GM12878 (cell line): ENCODE results near the gene KLF6. TPM values are rescaled to one million over a fixed set of nuclear protein-coding genes. Genes with fewer than 3 reads are reported as not detected.

ENCODE experiments used
- ATAC-seq: fragments of 200-7000 bp; cut with Tn5 transposase; 3 replicates; pipeline ENCODE4 v1.9.1; 2020; ENCODE audit warnings: mild to moderate bottlenecking, moderate library complexity
- BruUV-seq: library from RNA; stranded (reverse); fragments of 400-500 nt; replicated peaks from 2 replicates; lab custom pipeline; 2021; lab: Mats Ljungman, UMichigan
- CTCF ChIA-PET: fragments of 300-600 bp; sonication (Branson Sonifier 250); formaldehyde crosslinking; extraction: SDS; loops from one replicate; lab custom pipeline; 2021; ENCODE audit warnings: inconsistent platforms; lab: Yijun Ruan, JAX
- POLR2A ChIA-PET: fragments of 350-600 bp; formaldehyde crosslinking; extraction: SDS; loops from one replicate; lab custom pipeline; 2021; ENCODE audit warnings: inconsistent platforms; lab: Charles Lee
- RAD21 ChIA-PET: fragments of 300-600 bp; sonication (Branson Sonifier 250); formaldehyde crosslinking; loops from one replicate; lab custom pipeline; 2023; ENCODE audit warnings: antibody characterized with exemption; ENCODE audit not compliant: unreplicated experiment; lab: Charles Lee
- SMC1A ChIA-PET: fragments of 300-600 bp; sonication (Branson Sonifier 250); formaldehyde crosslinking; loops from one replicate; lab custom pipeline; 2023; ENCODE audit not compliant: unreplicated experiment, uncharacterized antibody; lab: Charles Lee
- DNase-seq: peaks from one replicate; pipeline ENCODE4 v3.0.0-alpha.2; 2011; ENCODE audit warnings: low read depth, low spot score
- FAIRE-seq: peaks from 3 replicates; lab custom pipeline; 2011; peaks lifted over from hg19 to GRCh38; lab: Jason Lieb, UNC
- H2AFZ ChIP-seq: 2 replicates; pipeline ENCODE4 v1.6.0; 2011; ENCODE audit warnings: low read depth, low read length, control low read depth; ENCODE audit not compliant: control insufficient read depth
- H3K27ac ChIP-seq: 2 replicates; pipeline ENCODE4 v1.5.1; 2011; ENCODE audit warnings: control low read depth; ENCODE audit not compliant: control insufficient read depth, insufficient read depth
- H3K27me3 ChIP-seq, 2 experiments: replicated peaks in 1 of 2; 2 replicates each; pipeline versions ENCODE4 v1.6.0 to v1.6.1; 2011; ENCODE audit warnings: low read length in 1 of 2; ENCODE audit not compliant: control insufficient read depth in 2 of 2, insufficient read depth in 2 of 2
- H3K36me3 ChIP-seq, 2 experiments: 2 replicates each; pipeline ENCODE4 v1.5.1; 2011; ENCODE audit warnings: low read length in 1 of 2; ENCODE audit not compliant: control insufficient read depth in 2 of 2, insufficient read depth in 2 of 2
- H3K4me1 ChIP-seq: 2 replicates; pipeline ENCODE4 v1.6.1; 2011; ENCODE audit warnings: mild to moderate bottlenecking, low read length, moderate library complexity, mixed read lengths; ENCODE audit not compliant: control insufficient read depth, insufficient read depth
- H3K4me2 ChIP-seq: 2 replicates; pipeline ENCODE4 v1.6.0; 2011; ENCODE audit warnings: control low read depth; ENCODE audit not compliant: control insufficient read depth, insufficient read depth
- H3K4me3 ChIP-seq: fragments of 200-600 bp; sonication (generic); 2 replicates; pipeline ENCODE4 v1.5.1; 2016
- H3K79me2 ChIP-seq: 2 replicates; pipeline ENCODE4 v1.6.0; 2011; ENCODE audit warnings: low read length; ENCODE audit not compliant: control insufficient read depth, insufficient read depth
- H3K9ac ChIP-seq: 2 replicates; pipeline ENCODE4 v1.8.0; 2011; ENCODE audit warnings: low read length, control low read depth, mixed read lengths; ENCODE audit not compliant: control insufficient read depth, insufficient read depth
- H3K9me3 ChIP-seq: replicated peaks from 3 replicates; pipeline ENCODE4 v1.5.1; 2011; ENCODE audit warnings: mild to moderate bottlenecking, low read length; ENCODE audit not compliant: control insufficient read depth, insufficient read depth
- H4K20me1 ChIP-seq: 2 replicates; pipeline ENCODE4 v1.6.0; 2011; ENCODE audit not compliant: control insufficient read depth, insufficient read depth
- BCLAF1 ChIP-seq: fragments of 450-650 bp; IDR thresholded peaks from 2 replicates; pipeline ENCODE4 v1.6.1; 2017; ENCODE audit warnings: antibody characterized with exemption, mild to moderate bottlenecking, moderate library complexity
- E4F1 ChIP-seq: fragments of 450-650 bp; IDR thresholded peaks from 2 replicates; pipeline ENCODE4 v1.6.1; 2018; ENCODE audit warnings: borderline replicate concordance, mild to moderate bottlenecking; ENCODE audit not compliant: partially characterized antibody
- FOS ChIP-seq: IDR thresholded peaks from 3 replicates; pipeline ENCODE4 v1.6.1; 2011; ENCODE audit warnings: borderline replicate concordance; ENCODE audit not compliant: insufficient read length; ENCODE audit errors: extremely low read depth
- JUNB ChIP-seq: IDR thresholded peaks from 2 replicates; pipeline ENCODE4 v1.6.1; 2016; ENCODE audit warnings: antibody characterized with exemption, mild to moderate bottlenecking
- MXI1 ChIP-seq: fragments of 150-350 bp; IDR thresholded peaks from 2 replicates; pipeline ENCODE4 v1.6.1; 2011; ENCODE audit warnings: low read depth, mild to moderate bottlenecking, inconsistent platforms, low read length, improper control_type of control experiment
- NR2F1 ChIP-seq: fragments of 450-650 bp; conservative IDR thresholded peaks from 2 replicates; pipeline ENCODE4 v1.6.1; 2017; ENCODE audit warnings: mild to moderate bottlenecking
- PBX3 ChIP-seq: IDR thresholded peaks from 2 replicates; pipeline ENCODE4 v1.6.1; 2011; ENCODE audit warnings: mild to moderate bottlenecking, low read depth, low read length, moderate library complexity; ENCODE audit not compliant: insufficient replicate concordance
- WGBS: methylation state at CpG from one replicate; pipeline ENCODE4 v1.1.6; 2016; ENCODE audit warnings: low lambda C conversion rate; ENCODE audit not compliant: insufficient replicate concordance, insufficient coverage; ENCODE audit errors: missing lambda C conversion rate; 5-methylcytosine and 5-hydroxymethylcytosine counted together
- in situ Hi-C: fragments of 300-500 bp; cut with MboI; formaldehyde crosslinking; loops from 9 replicates; pipeline ENCODE4 v1.14.3; 2018; ENCODE audit warnings: mixed read lengths
- intact Hi-C: fragments of 100-400 bp; cut with micrococcal nuclease; formaldehyde crosslinking; loops from one replicate; pipeline ENCODE4 v1.14.2; 2022; ENCODE audit not compliant: unreplicated experiment
- polyA plus RNA-seq, 11 experiments: library from polyadenylated mRNA; depleted of rRNA in 4 of 11; unstranded in 6 of 11; stranded (reverse) in 5 of 11; fragments of >200 nt; fragmentation: Nextera tagmentation in 4 of 11; fragmentation: Illumina TruSeq in 1 of 11; extraction: Ambion mirVana in 4 of 11; extraction: Trizol in 1 of 11; gene quantifications; 1 replicate in 1 of 11; 2 replicates in 10 of 11; pipeline versions ENCODE4 v1.2.1 to v1.2.3, GENCODE V29; 2011 to 2016; ENCODE audit warnings: inconsistent platforms in 2 of 11, missing spikeins in 2 of 11, low read depth in 1 of 11
- total RNA-seq, 4 experiments: library from RNA; depleted of rRNA in 3 of 4; stranded (reverse); fragments of >200 nt in 3 of 4; fragmentation: Illumina TruSeq in 1 of 4; extraction: Trizol in 1 of 4; gene quantifications; 2 replicates each; pipeline versions ENCODE4 v1.2.1 to v1.2.3, GENCODE V29; 2013 to 2021

Gene KLF6
- total and polyA plus RNA-seq, 10 of the 15 experiments (the other 5 are each of a cell fraction or from before 2014, with no cell fraction given) = 7.4 to 54.1 (median 23.5) TPM

- H3K4me3 ChIP-seq = no peak overlapping the region
- ChIA-PET RAD21 (interaction anchor here (1.0 to 6.4 kb wide), 5 partner anchors 25 to 237 kb away, joined by 3 to 83 read pairs (median 49); partner anchors contain the start of gene KLF6), CTCF (no interaction called here), POLR2A (interaction anchor here (3.3 to 4.6 kb wide), 3 partner anchors 24 to 44 kb away, joined by 28 to 54 read pairs (median 41); partner anchors contain the start of gene KLF6), SMC1A (interaction anchor here (1.2 to 16.8 kb wide), 5 partner anchors 21 to 88 kb away, joined by 3 to 280 read pairs (median 27); partner anchors contain the start of gene KLF6)
- peaks cover 61% of the 10 kb centered on the region for H3K4me1 ChIP-seq
- no peaks in the 10 kb centered on the region for H3K79me2 ChIP-seq
- no peaks in the 10 kb centered on the region for H3K27me3 ChIP-seq
- FAIRE-seq (no peak), ATAC-seq (no peak), DNase-seq (no peak)
- H4K20me1 ChIP-seq = no peaks in the 10 kb centered on the region
- no peaks in the 10 kb centered on the region for H3K9me3 ChIP-seq
- H3K36me3 ChIP-seq = no peaks in the 10 kb centered on the region
- H3K27ac ChIP-seq = no peak overlapping the region
- TF ChIP-seq PBX3 (no peak), MXI1 (no peak), JUNB (no peak), E4F1 (no peak), NR2F1 (no peak), FOS (no peak), BCLAF1 (no peak)
- in situ Hi-C loops (no loop called here), intact Hi-C loops (no loop called here)
- H3K9ac ChIP-seq = no peak overlapping the region
- no peak overlapping the region for H2AFZ ChIP-seq
- H3K4me2 ChIP-seq = no peak overlapping the region
- no TSS peak for BruUV-seq
- 94% methylated on average over 6 of the region's 6 CpGs for WGBS
These were observed 23.7 kb upstream of the KLF6 start for GRCh38 chr10:3808689-3809199.
